ENCODE results near the gene CEP112.

Gene CEP112

DNA sequence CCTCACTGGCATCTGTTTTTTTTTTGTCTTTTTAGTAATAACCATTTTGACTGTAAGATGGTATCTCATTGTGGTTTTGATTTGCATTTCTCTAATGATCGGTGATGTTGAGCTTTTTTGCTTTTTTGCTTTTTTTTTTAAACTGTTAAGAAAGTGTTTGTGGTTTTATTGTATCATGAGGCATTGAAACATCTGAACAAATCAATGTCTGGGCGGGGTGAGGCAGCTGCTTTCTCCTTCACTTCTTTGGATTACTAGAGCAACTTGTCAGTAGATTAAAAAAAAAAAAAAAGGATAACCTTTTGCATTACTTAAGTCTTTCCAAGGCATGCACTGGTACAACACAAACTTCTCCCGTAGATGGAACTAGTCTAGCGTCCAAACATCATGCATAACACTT, 191.7 kb downstream of the CEP112 start:
- TF ChIP-seq, protein P1, sequence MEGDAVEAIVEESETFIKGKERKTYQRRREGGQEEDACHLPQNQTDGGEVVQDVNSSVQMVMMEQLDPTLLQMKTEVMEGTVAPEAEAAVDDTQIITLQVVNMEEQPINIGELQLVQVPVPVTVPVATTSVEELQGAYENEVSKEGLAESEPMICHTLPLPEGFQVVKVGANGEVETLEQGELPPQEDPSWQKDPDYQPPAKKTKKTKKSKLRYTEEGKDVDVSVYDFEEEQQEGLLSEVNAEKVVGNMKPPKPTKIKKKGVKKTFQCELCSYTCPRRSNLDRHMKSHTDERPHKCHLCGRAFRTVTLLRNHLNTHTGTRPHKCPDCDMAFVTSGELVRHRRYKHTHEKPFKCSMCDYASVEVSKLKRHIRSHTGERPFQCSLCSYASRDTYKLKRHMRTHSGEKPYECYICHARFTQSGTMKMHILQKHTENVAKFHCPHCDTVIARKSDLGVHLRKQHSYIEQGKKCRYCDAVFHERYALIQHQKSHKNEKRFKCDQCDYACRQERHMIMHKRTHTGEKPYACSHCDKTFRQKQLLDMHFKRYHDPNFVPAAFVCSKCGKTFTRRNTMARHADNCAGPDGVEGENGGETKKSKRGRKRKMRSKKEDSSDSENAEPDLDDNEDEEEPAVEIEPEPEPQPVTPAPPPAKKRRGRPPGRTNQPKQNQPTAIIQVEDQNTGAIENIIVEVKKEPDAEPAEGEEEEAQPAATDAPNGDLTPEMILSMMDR (IDR thresholded peaks at IDR 0.05; ENCODE audit: low read depth, low read length), result no peak

DNA sequence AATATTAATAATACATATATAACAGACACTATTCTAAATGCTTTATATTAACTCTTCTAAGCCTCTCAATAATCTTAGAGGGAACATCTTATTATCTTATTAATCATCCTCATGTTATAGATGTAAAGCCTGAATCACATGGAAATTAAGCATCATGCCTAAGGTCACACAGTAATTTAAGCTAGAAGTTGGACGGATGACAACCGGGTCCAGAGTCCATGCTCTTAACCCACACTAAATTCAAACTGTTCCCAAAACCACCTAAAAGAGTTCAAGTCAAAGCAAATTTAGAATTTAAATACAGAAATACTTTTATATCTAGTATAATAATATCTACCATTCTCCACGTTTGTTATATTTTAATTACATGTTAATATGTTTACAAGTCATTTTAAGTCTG, 193.3 kb downstream of the CEP112 start:
- Histone ChIP-seq H3K4me1 (no peaks in the 10 kb centered on the region), H3K36me3 (no peaks in the 10 kb centered on the region), H3K4me3 (ENCODE audit: low read depth, low read length) (no peak overlapping the region), H3K27me3 (no peaks in the 10 kb centered on the region), H3K9me3 (no peaks in the 10 kb centered on the region)
- TF ChIP-seq, protein P1 (IDR thresholded peaks at IDR 0.05; ENCODE audit: low read depth, low read length), result no peak
- no peak for DNase-seq

More for the DNA sequence above, 191.7 kb downstream of the CEP112 start:
- Histone ChIP-seq H3K36me3 (no peaks in the 10 kb centered on the region), H3K27me3 (no peaks in the 10 kb centered on the region), H3K4me1 (no peaks in the 10 kb centered on the region), H3K4me3 (ENCODE audit: low read depth, low read length) (no peak overlapping the region), H3K9me3 (no peaks in the 10 kb centered on the region)
- no peak for DNase-seq

DNA sequence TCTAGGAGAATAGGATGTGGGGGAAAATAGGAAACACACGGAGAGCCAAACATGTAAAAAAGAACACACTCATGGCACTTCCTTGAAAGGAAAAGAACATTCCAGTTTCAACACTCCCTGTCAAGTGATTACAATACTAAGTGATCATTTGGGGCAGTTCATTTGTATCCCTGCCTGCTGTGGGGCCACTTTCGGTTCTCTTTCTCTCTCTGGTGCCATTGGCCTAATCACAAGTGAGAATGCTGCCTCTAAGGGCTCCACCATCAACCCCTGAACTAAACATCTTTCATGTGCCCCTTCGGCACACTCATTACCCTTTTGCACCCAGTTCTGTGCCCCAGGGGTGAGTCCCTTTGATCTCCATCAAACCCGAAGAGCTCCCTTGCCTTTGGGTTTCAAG, 197.3 kb downstream of the CEP112 start:
- H3K36me3 ChIP-seq, result no peaks in the 10 kb centered on the region

DNA sequence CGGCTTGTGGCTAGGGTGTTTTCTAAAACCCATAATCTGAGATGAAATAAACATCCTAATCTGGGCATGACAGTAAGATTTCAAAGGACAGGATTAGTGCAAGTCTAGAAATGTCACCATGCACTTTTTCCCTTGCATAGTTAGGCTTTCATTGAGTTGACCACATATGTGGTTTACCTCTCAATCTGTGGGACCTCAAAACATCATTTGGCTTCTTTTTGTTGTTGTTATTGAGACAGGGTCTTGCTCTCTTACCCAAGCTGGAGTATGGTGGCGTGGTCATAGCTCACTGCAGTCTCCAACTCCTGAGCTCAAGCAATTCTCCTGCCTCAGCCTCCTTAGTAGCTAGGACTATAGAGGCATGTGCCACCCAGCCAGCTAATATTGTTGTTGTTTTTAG, 197.8 kb downstream of the CEP112 start:
- DNase-seq, result no peak
- H3K27me3 ChIP-seq, result no peaks in the 10 kb centered on the region; the same call in 1 of the 2 replicates
- H3K36me3 ChIP-seq, result no peaks in the 10 kb centered on the region
- H3K9me3 ChIP-seq, result no peaks in the 10 kb centered on the region
- TF ChIP-seq, protein P1 (IDR thresholded peaks at IDR 0.05; ENCODE audit: low read depth, low read length), result no peak
- no peaks in the 10 kb centered on the region for H3K4me1 ChIP-seq
- no peak overlapping the region for H3K4me3 ChIP-seq (ENCODE audit: low read depth, low read length)

More for the DNA sequence above, 197.3 kb downstream of the CEP112 start:
- DNase-seq, result no peak
- no peaks in the 10 kb centered on the region for H3K4me1 ChIP-seq
- H3K4me3 ChIP-seq (ENCODE audit: low read depth, low read length), result no peak overlapping the region
- no peaks in the 10 kb centered on the region; the same call in 1 of the 2 replicates for H3K27me3 ChIP-seq
- H3K9me3 ChIP-seq, result no peaks in the 10 kb centered on the region
- TF ChIP-seq, protein P1 (IDR thresholded peaks at IDR 0.05; ENCODE audit: low read depth, low read length), result no peak

DNA sequence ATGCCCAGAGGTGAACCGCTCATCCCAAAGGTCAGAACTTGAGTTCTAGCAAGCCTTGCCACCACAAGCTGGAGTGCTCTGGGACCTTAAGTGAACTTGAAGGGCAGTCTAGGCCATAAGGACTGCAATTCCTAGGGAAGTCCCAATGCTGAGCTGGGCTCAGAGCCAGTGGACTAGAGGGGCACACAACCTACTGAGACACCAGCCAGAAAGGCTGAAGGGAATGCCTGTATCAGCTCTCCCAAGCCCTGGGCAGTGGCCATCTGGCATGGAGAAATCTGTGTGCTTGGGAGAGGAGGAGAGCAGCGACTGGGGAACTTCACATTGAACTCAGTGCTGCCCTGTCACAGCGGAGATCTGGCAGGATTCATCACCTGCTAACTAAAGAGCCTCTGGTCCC, 201.3 kb downstream of the CEP112 start:
- TF ChIP-seq, protein P1 (IDR thresholded peaks at IDR 0.05; ENCODE audit: low read depth, low read length), result no peak
- no peaks in the 10 kb centered on the region for H3K4me1 ChIP-seq
- no peaks in the 10 kb centered on the region for H3K9me3 ChIP-seq
- no peaks in the 10 kb centered on the region for H3K36me3 ChIP-seq
- no peak for DNase-seq
- H3K4me3 ChIP-seq (ENCODE audit: low read depth, low read length), result no peak overlapping the region
- H3K27me3 ChIP-seq, result no peaks in the 10 kb centered on the region; the same call in 1 of the 2 replicates

DNA sequence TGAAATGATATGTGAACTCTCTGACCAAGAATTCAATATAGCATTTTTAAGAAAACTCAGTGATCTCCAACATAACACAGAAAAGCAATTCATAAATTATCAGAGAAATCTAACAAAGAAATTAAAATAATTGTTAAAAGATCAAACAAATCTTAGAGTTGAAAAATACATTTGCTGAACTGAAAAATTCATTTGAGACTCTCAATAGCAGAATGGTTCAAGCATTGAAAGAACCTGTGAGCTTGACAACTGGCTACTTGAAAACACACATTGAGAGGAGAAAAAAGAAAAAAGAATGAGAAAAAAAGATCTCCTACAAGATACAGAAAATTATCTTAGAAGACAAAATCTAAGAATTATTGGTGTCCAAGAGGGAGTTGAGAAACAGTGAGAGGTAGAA, 203.5 kb downstream of the CEP112 start:
- Histone ChIP-seq H3K4me1 (no peaks in the 10 kb centered on the region), H3K27me3 (no peaks in the 10 kb centered on the region; the same call in 1 of the 2 replicates), H3K36me3 (no peaks in the 10 kb centered on the region), H3K9me3 (no peaks in the 10 kb centered on the region), H3K4me3 (ENCODE audit: low read depth, low read length) (no peak overlapping the region)
- no peak for DNase-seq
- TF ChIP-seq, protein P1 (IDR thresholded peaks at IDR 0.05; ENCODE audit: low read depth, low read length), result no peak

Data from BE2C (cell line).